IMR-90 (cell line): ENCODE data around the gene ABCC4. TPM values are rescaled to one million over a fixed set of nuclear protein-coding genes. Genes with fewer than 3 reads are reported as not detected.

ENCODE experiments used
- ATAC-seq: fragments of 200-7000 bp; cut with Tn5 transposase; 2 replicates; pipeline ENCODE4 v1.9.1; 2020; ENCODE audit warnings: low read depth, mild to moderate bottlenecking, moderate library complexity
- BruUV-seq: library from RNA; stranded (reverse); fragments of 400-500 nt; replicated peaks from 2 replicates; lab custom pipeline; 2021; lab: Mats Ljungman, UMichigan
- CTCF ChIA-PET: fragments of 300-600 bp; formaldehyde crosslinking; extraction: SDS; loops from one replicate; lab custom pipeline; 2021; ENCODE audit warnings: antibody characterized with exemption; lab: Yijun Ruan, JAX
- POLR2A ChIA-PET: fragments of 300-600 bp; sonication (Branson Sonifier 250); formaldehyde crosslinking; loops from one replicate; lab custom pipeline; 2022; ENCODE audit warnings: antibody characterized with exemption; ENCODE audit not compliant: unreplicated experiment; lab: Charles Lee
- DNase-seq: peaks from one replicate; pipeline ENCODE4 v3.0.0; 2013
- H2AFZ ChIP-seq: replicated peaks from 2 replicates; pipeline ENCODE3; 2013; ENCODE audit warnings: low read length, mild to moderate bottlenecking; ENCODE audit not compliant: poor library complexity
- H2AK5ac ChIP-seq: 2 replicates; pipeline ENCODE4 v1.6.1; 2013; ENCODE audit warnings: low read depth, low read length, inconsistent platforms
- H2AK9ac ChIP-seq: replicated peaks from 2 replicates; pipeline ENCODE3; 2013; ENCODE audit warnings: mild to moderate bottlenecking, low read depth, low read length, moderate library complexity; ENCODE audit not compliant: poor library complexity
- H2BK120ac ChIP-seq: 2 replicates; pipeline ENCODE4 v1.6.1; 2013; ENCODE audit warnings: low read depth, low read length, inconsistent platforms
- H2BK15ac ChIP-seq: 3 replicates; pipeline ENCODE4 v1.6.1; 2013; ENCODE audit warnings: low read depth, low read length, inconsistent platforms
- H2BK20ac ChIP-seq: 2 replicates; pipeline ENCODE4 v1.6.1; 2013; ENCODE audit warnings: low read depth, mild to moderate bottlenecking, inconsistent platforms, low read length, moderate library complexity
- H2BK5ac ChIP-seq: 2 replicates; pipeline ENCODE4 v1.6.1; 2013; ENCODE audit warnings: mild to moderate bottlenecking, low read depth, low read length, inconsistent platforms; ENCODE audit not compliant: poor library complexity, severe bottlenecking
- H3K14ac ChIP-seq: replicated peaks from 2 replicates; pipeline ENCODE4 v1.6.1; 2013; ENCODE audit warnings: low read depth, low read length, inconsistent platforms
- H3K18ac ChIP-seq: 2 replicates; pipeline ENCODE4 v1.6.1; 2013; ENCODE audit warnings: low read depth, low read length, control low read depth
- H3K23ac ChIP-seq: 2 replicates; pipeline ENCODE4 v1.6.1; 2013; ENCODE audit warnings: low read depth, low read length, inconsistent platforms
- H3K27ac ChIP-seq: 2 replicates; pipeline ENCODE4 v1.5.1; 2013; ENCODE audit warnings: mild to moderate bottlenecking, control low read depth, low read length; ENCODE audit not compliant: insufficient read depth
- H3K27me3 ChIP-seq: 2 replicates; pipeline ENCODE4 v1.6.1; 2013; ENCODE audit warnings: low read length; ENCODE audit not compliant: control insufficient read depth, insufficient read depth
- H3K36me3 ChIP-seq: 2 replicates; pipeline ENCODE4 v1.6.1; 2013; ENCODE audit warnings: low read length, mixed read lengths; ENCODE audit not compliant: control insufficient read depth, insufficient read depth
- H3K4ac ChIP-seq: 2 replicates; pipeline ENCODE4 v1.6.1; 2013; ENCODE audit warnings: low read depth, low read length, inconsistent platforms
- H3K4me1 ChIP-seq: 2 replicates; pipeline ENCODE4 v1.6.1; 2013; ENCODE audit warnings: low read length, mixed read lengths; ENCODE audit not compliant: control insufficient read depth, insufficient read depth
- H3K4me2 ChIP-seq: 2 replicates; pipeline ENCODE4 v1.6.1; 2013; ENCODE audit warnings: low read depth, mild to moderate bottlenecking, control low read depth, low read length, moderate library complexity
- H3K4me3 ChIP-seq: 2 replicates; pipeline ENCODE4 v1.5.1; 2013; ENCODE audit warnings: low read depth, mild to moderate bottlenecking, control low read depth, low read length, moderate library complexity; ENCODE audit not compliant: insufficient read depth
- H3K56ac ChIP-seq: 2 replicates; pipeline ENCODE4 v1.6.1; 2013; ENCODE audit warnings: low read length, inconsistent platforms; ENCODE audit not compliant: insufficient read depth; ENCODE audit errors: extremely low read depth
- H3K79me1 ChIP-seq, 2 experiments: 2 replicates each; pipeline ENCODE4 v1.6.1; 2013; ENCODE audit warnings: low read length in 2 of 2, inconsistent platforms in 1 of 2, low read depth in 1 of 2
- H3K9ac ChIP-seq: 2 replicates; pipeline ENCODE4 v1.6.1; 2013; ENCODE audit warnings: low read depth, low read length, control low read depth
- H3K9me1 ChIP-seq: 2 replicates; pipeline ENCODE4 v1.6.1; 2013; ENCODE audit warnings: low read length, inconsistent platforms; ENCODE audit not compliant: insufficient read depth
- H3K9me3 ChIP-seq: 2 replicates; pipeline ENCODE4 v1.6.1; 2013; ENCODE audit warnings: low read length; ENCODE audit not compliant: control insufficient read depth, insufficient read depth
- H4K20me1 ChIP-seq: 2 replicates; pipeline ENCODE4 v1.6.1; 2013; ENCODE audit warnings: low read length, inconsistent platforms; ENCODE audit not compliant: insufficient read depth
- H4K5ac ChIP-seq: 2 replicates; pipeline ENCODE4 v1.6.1; 2013; ENCODE audit warnings: mild to moderate bottlenecking, low read depth, low read length, control low read depth
- H4K8ac ChIP-seq, 2 experiments: 2 replicates each; pipeline ENCODE4 v1.6.1; 2013; ENCODE audit warnings: low read depth in 2 of 2, low read length in 2 of 2, control low read depth in 1 of 2, inconsistent platforms in 1 of 2
- H4K91ac ChIP-seq: 2 replicates; pipeline ENCODE4 v1.6.1; 2013; ENCODE audit warnings: low read depth, low read length, inconsistent platforms; ENCODE audit not compliant: insufficient read depth
- BHLHE40 ChIP-seq: fragments of 150-350 bp; IDR thresholded peaks from 2 replicates; pipeline ENCODE4 v1.6.1; 2016; ENCODE audit warnings: mild to moderate bottlenecking, low read depth, low read length
- CEBPB ChIP-seq: IDR thresholded peaks from 2 replicates; pipeline ENCODE4 v1.6.1; 2012; ENCODE audit warnings: low read depth, low read length, improper control_type of control experiment
- CHD1 ChIP-seq: IDR thresholded peaks from 2 replicates; pipeline ENCODE4 v1.6.1; 2012; ENCODE audit warnings: low read depth, low read length, improper control_type of control experiment
- CTCF ChIP-seq: conservative IDR thresholded peaks from 2 replicates; pipeline ENCODE4 v1.5.1; 2012; ENCODE audit warnings: mild to moderate bottlenecking, low read depth, low read length, improper control_type of control experiment
- ELK1 ChIP-seq: fragments of 150-350 bp; IDR thresholded peaks from 2 replicates; pipeline ENCODE4 v1.6.1; 2016; ENCODE audit warnings: low read depth, mild to moderate bottlenecking, low read length, moderate library complexity, borderline replicate concordance
- FOS ChIP-seq: fragments of 150-350 bp; IDR thresholded peaks from 2 replicates; pipeline ENCODE4 v1.6.1; 2016; ENCODE audit warnings: low read depth, low read length
- MAFK ChIP-seq: IDR thresholded peaks from 2 replicates; pipeline ENCODE4 v1.6.1; 2012; ENCODE audit warnings: low read depth, low read length, improper control_type of control experiment
- MAZ ChIP-seq: IDR thresholded peaks from 2 replicates; pipeline ENCODE4 v1.6.1; 2012; ENCODE audit warnings: low read depth, mild to moderate bottlenecking, low read length, improper control_type of control experiment, moderate library complexity, borderline replicate concordance
- MXI1 ChIP-seq: IDR thresholded peaks from 2 replicates; pipeline ENCODE4 v1.6.1; 2012; ENCODE audit warnings: low read depth, mild to moderate bottlenecking, low read length, moderate library complexity, borderline replicate concordance
- NFE2L2 ChIP-seq: fragments of 150-350 bp; IDR thresholded peaks from 2 replicates; pipeline ENCODE4 v1.6.1; 2016; ENCODE audit warnings: low read depth, mild to moderate bottlenecking, low read length
- POLR2A ChIP-seq: IDR thresholded peaks from 2 replicates; pipeline ENCODE4 v1.6.1; 2012; ENCODE audit warnings: mild to moderate bottlenecking, low read depth, low read length
- RAD21 ChIP-seq: IDR thresholded peaks from 2 replicates; pipeline ENCODE4 v1.6.1; 2012; ENCODE audit warnings: low read length, improper control_type of control experiment
- RCOR1 ChIP-seq: IDR thresholded peaks from 2 replicates; pipeline ENCODE4 v1.6.1; 2012; ENCODE audit warnings: mild to moderate bottlenecking, low read length, improper control_type of control experiment; ENCODE audit not compliant: insufficient replicate concordance
- RFX5 ChIP-seq: IDR thresholded peaks from 2 replicates; pipeline ENCODE4 v1.8.0; 2012; ENCODE audit warnings: low read depth, mild to moderate bottlenecking, low read length, moderate library complexity
- SMC3 ChIP-seq: fragments of 150-350 bp; IDR thresholded peaks from 2 replicates; pipeline ENCODE4 v1.6.1; 2016; ENCODE audit warnings: low read depth, mild to moderate bottlenecking, antibody characterized with exemption, low read length, moderate library complexity
- USF2 ChIP-seq: fragments of 150-350 bp; IDR thresholded peaks from 2 replicates; pipeline ENCODE4 v1.6.1; 2017; ENCODE audit warnings: mild to moderate bottlenecking, antibody characterized with exemption, low read length, low read depth
- WGBS, 2 experiments: methylation state at CpG; one replicate each; pipeline versions ENCODE4 v1.1.5 to v1.1.7; 2013; ENCODE audit warnings: missing lambda C conversion rate in 2 of 2; ENCODE audit not compliant: insufficient read length in 1 of 2; ENCODE audit errors: extremely low coverage in 2 of 2; 5-methylcytosine and 5-hydroxymethylcytosine counted together
- dilution Hi-C: fragments of 300-500 bp; cut with HindIII; formaldehyde crosslinking; loops from one replicate; pipeline ENCODE4 v1.14.3; 2018; ENCODE audit warnings: low sequenced_read_pairs; ENCODE audit not compliant: unreplicated experiment
- in situ Hi-C: fragments of 300-500 bp; cut with MboI; formaldehyde crosslinking; loops from 3 replicates; pipeline ENCODE4 v1.14.3; 2019; ENCODE audit warnings: low sequenced_read_pairs, inconsistent platforms, mixed read lengths
- intact Hi-C: fragments of 100-400 bp; cut with micrococcal nuclease; formaldehyde crosslinking; loops from 2 replicates; pipeline ENCODE4 v1.10.0; 2022
- polyA plus RNA-seq, 3 experiments: library from polyadenylated mRNA; depleted of rRNA; stranded (reverse); fragments of >200 nt; gene quantifications; 2 replicates each; pipeline ENCODE4 v1.2.3, GENCODE V29; 2012; ENCODE audit warnings: low replicate concordance in 1 of 3
- total RNA-seq: library from RNA; depleted of rRNA; stranded (reverse); fragments of >200 nt; gene quantifications from 2 replicates; pipeline ENCODE4 v1.2.3, GENCODE V29; 2012

Gene ABCC4
- total and polyA plus RNA-seq, 2 of the 4 experiments (the other 2 are of a cell fraction) = 16.6 to 41.4 TPM

GRCh38 chr13:95120650-95121049 is 180.6 kb downstream of the ABCC4 start:
- H4K5ac ChIP-seq = no peak overlapping the region

More at GRCh38 chr13:95120650-95121049, 180.6 kb downstream of the ABCC4 start:
- ATAC-seq (no peak; the same call in 1 of the 2 replicates), DNase-seq (no peak)
- H3K36me3 ChIP-seq = peaks cover 43% of the 10 kb centered on the region
- H2BK5ac ChIP-seq = no peak overlapping the region
- no peak overlapping the region for H3K27ac ChIP-seq
- H3K79me1 ChIP-seq = peaks cover 6 to 43% of the 10 kb centered on the region in 2 experiments; a peak in 3 of 4 replicates
- no peak overlapping the region for H4K8ac ChIP-seq
- TF ChIP-seq MXI1 = no peak
- TF ChIP-seq CEBPB = no peak
- TF ChIP-seq MAFK = no peak
- TF ChIP-seq CTCF = no peak
- no peak for TF ChIP-seq CHD1
- no peak for TF ChIP-seq RCOR1
- no peak for TF ChIP-seq POLR2A
- TF ChIP-seq ELK1 = no peak
- TF ChIP-seq BHLHE40 = no peak
- no peak for TF ChIP-seq RFX5
- TF ChIP-seq RAD21 = no peak
- TF ChIP-seq NFE2L2 = no peak
- TF ChIP-seq FOS = no peak
- TF ChIP-seq SMC3 = no peak
- no peak for TF ChIP-seq USF2
- TF ChIP-seq MAZ = no peak
- H2AK9ac ChIP-seq = no peak overlapping the region
- H3K23ac ChIP-seq = no peak overlapping the region
- H3K4me3 ChIP-seq = no peak overlapping the region
- H3K56ac ChIP-seq = no peak overlapping the region
- dilution Hi-C loops (no loop called here), in situ Hi-C loops (no loop called here), intact Hi-C loops (no loop called here)
- H3K18ac ChIP-seq = no peak overlapping the region
- no peak overlapping the region for H3K4me2 ChIP-seq
- 100% methylated on average over 2 of the region's 2 CpGs; no CpG with 5 or more reads in 1 of the 2 experiments for WGBS, 2 experiments
- no peak overlapping the region for H2AK5ac ChIP-seq
- no peaks in the 10 kb centered on the region for H3K27me3 ChIP-seq
- H4K91ac ChIP-seq = no peak overlapping the region
- no peak overlapping the region for H3K4ac ChIP-seq
- 0 out of 2 replicates have a peak, but pooled peaks cover 6% of the 10 kb centered on the region for H4K20me1 ChIP-seq
- ChIA-PET POLR2A (no interaction called here), CTCF (no interaction called here)
- H2BK15ac ChIP-seq = no peak overlapping the region
- no peak overlapping the region for H2BK20ac ChIP-seq
- H2BK120ac ChIP-seq = no peak overlapping the region
- H3K14ac ChIP-seq = no peak overlapping the region
- no peak overlapping the region for H2AFZ ChIP-seq
- H3K9ac ChIP-seq = no peak overlapping the region
- H3K9me1 ChIP-seq = peaks cover 17% of the 10 kb centered on the region; the same call in 1 of the 2 replicates
- BruUV-seq = no TSS peak
- no peaks in the 10 kb centered on the region for H3K9me3 ChIP-seq
- H3K4me1 ChIP-seq = peaks cover 4% of the 10 kb centered on the region; the same call in 1 of the 2 replicates
